ENCODE data around the gene ZBTB11.
"Not testable (repeated sequence)": the region's sequence is repeated elsewhere in the genome, so short reads cannot be mapped to it uniquely, and the experiment has no call there.

DNA sequence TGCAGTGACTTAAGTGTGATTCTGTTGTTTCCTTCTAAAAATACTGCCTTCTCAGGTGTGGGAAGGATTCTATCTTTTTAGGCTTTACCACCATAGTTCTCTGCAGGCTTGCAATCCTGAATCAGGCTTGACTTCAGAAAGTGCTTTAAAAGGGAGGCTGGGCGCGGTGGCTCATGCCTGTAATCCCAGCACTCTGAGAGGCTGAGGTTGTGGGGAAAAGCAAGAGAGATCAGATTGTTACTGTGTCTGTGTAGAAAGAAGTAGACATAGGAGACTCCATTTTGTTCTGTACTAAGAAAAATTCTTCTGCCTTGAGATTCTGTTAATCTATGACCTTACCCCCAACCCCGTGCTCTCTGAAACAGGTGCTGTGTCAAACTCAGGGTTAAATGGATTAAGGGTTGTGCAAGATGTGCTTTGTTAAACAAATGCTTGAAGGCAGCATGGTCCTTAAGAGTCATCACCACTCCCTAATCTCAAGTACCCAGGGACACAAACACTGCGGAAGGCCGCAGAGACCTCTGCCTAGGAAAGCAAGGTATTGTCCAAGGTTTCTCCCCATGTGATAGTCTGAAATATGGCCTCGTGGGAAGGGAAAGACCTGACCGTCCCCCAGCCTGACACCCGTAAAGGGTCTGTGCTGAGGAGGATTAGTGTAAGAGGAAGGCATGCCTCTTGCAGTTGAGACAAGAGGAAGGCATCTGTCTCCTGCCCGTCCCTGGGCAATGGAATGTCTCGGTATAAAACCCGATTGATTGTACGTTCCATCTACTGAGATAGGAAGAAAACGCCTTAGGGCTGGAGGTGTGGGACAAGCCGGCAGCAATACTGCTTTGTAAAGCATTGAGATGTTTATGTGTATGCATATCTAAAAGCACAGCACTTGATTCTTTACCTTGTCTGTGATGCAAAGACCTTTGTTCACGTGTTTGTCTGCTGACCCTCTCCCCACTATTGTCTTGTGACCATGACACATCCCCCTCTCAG, 15.0 kb upstream of the ZBTB11 start:
- TF ChIP-seq, protein P1, sequence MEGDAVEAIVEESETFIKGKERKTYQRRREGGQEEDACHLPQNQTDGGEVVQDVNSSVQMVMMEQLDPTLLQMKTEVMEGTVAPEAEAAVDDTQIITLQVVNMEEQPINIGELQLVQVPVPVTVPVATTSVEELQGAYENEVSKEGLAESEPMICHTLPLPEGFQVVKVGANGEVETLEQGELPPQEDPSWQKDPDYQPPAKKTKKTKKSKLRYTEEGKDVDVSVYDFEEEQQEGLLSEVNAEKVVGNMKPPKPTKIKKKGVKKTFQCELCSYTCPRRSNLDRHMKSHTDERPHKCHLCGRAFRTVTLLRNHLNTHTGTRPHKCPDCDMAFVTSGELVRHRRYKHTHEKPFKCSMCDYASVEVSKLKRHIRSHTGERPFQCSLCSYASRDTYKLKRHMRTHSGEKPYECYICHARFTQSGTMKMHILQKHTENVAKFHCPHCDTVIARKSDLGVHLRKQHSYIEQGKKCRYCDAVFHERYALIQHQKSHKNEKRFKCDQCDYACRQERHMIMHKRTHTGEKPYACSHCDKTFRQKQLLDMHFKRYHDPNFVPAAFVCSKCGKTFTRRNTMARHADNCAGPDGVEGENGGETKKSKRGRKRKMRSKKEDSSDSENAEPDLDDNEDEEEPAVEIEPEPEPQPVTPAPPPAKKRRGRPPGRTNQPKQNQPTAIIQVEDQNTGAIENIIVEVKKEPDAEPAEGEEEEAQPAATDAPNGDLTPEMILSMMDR (IDR thresholded peaks at IDR 0.05) = not testable (repeated sequence)
- TF ChIP-seq EZH2phosphoT487, EZH2 (IDR thresholded peaks at IDR 0.05): not testable (repeated sequence)

Measured in neural progenitor cell (in vitro differentiated cells).